Measurements from ENCODE around the gene FNDC1.

The FNDC1 gene

GRCh38 chr6:159309723-159310122 is 140.5 kb downstream of the FNDC1 start:
- Histone ChIP-seq H2AFZ (ENCODE audit: low read length) (no peak overlapping the region), H3K4me3 (ENCODE audit: low read depth, low read length, poor library complexity, severe bottlenecking) (no peak overlapping the region), H3K4me2 (ENCODE audit: low read length) (no peak overlapping the region), H3K9me3 (ENCODE audit: low read length) (no peaks in the 10 kb centered on the region), H4K20me1 (ENCODE audit: insufficient read depth, low read length) (no peaks in the 10 kb centered on the region), H3K9me2 (ENCODE audit: low read depth, low read length) (no peaks in the 10 kb centered on the region), H3K36me3 (ENCODE audit: insufficient read depth, low read length) (no peaks in the 10 kb centered on the region), H3K4me1 (ENCODE audit: insufficient read depth, low read length, severe bottlenecking) (no peaks in the 10 kb centered on the region), H3F3A (ENCODE audit: insufficient read depth, low read length) (no peaks in the 10 kb centered on the region), H3K79me2 (ENCODE audit: insufficient read depth, low read length) (no peaks in the 10 kb centered on the region), H3K27me3 (ENCODE audit: insufficient read depth, low read length) (no peaks in the 10 kb centered on the region), H3K27ac (ENCODE audit: low read depth, low read length, poor library complexity, severe bottlenecking) (no peak overlapping the region), H3K9ac (ENCODE audit: low read length) (no peak overlapping the region)
- no peak for TF ChIP-seq EZH2 (IDR thresholded peaks at IDR 0.05; ENCODE audit: borderline replicate concordance, low read length)
- TF ChIP-seq, protein P1, sequence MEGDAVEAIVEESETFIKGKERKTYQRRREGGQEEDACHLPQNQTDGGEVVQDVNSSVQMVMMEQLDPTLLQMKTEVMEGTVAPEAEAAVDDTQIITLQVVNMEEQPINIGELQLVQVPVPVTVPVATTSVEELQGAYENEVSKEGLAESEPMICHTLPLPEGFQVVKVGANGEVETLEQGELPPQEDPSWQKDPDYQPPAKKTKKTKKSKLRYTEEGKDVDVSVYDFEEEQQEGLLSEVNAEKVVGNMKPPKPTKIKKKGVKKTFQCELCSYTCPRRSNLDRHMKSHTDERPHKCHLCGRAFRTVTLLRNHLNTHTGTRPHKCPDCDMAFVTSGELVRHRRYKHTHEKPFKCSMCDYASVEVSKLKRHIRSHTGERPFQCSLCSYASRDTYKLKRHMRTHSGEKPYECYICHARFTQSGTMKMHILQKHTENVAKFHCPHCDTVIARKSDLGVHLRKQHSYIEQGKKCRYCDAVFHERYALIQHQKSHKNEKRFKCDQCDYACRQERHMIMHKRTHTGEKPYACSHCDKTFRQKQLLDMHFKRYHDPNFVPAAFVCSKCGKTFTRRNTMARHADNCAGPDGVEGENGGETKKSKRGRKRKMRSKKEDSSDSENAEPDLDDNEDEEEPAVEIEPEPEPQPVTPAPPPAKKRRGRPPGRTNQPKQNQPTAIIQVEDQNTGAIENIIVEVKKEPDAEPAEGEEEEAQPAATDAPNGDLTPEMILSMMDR (IDR thresholded peaks at IDR 0.05; ENCODE audit: low read length): no peak

DNA sequence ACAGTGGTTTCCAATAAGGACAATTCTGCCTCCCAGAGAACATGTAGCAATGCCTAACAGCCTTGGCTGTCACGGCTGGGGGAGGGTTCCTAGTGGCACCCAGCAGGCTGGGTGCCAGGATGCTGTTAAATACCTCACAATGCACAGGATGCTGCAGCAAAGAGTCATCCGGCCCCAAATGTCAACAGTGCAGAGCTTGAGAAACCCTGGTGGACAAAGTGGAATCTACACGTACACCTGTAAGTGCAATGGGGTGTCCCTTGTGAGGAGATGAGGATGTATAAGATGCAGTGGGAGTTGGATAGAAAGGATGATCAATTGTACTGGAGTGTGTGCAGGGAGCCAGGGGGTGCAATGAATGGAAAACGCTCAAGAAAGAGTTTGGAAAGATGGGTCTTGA is 142.4 kb downstream of the FNDC1 start:
- no peaks in the 10 kb centered on the region for H3K27me3 ChIP-seq (ENCODE audit: insufficient read depth, low read length)
- no peak overlapping the region for H3K27ac ChIP-seq (ENCODE audit: low read depth, low read length, poor library complexity, severe bottlenecking)
- no peaks in the 10 kb centered on the region for H3K9me2 ChIP-seq (ENCODE audit: low read depth, low read length)
- H4K20me1 ChIP-seq (ENCODE audit: insufficient read depth, low read length): no peaks in the 10 kb centered on the region
- H3K4me3 ChIP-seq (ENCODE audit: low read depth, low read length, poor library complexity, severe bottlenecking): no peak overlapping the region
- no peaks in the 10 kb centered on the region for H3K79me2 ChIP-seq (ENCODE audit: insufficient read depth, low read length)
- H3K9me3 ChIP-seq (ENCODE audit: low read length): no peaks in the 10 kb centered on the region
- H3F3A ChIP-seq (ENCODE audit: insufficient read depth, low read length): no peaks in the 10 kb centered on the region
- TF ChIP-seq EZH2 (IDR thresholded peaks at IDR 0.05; ENCODE audit: borderline replicate concordance, low read length): no peak
- TF ChIP-seq, protein P1 (IDR thresholded peaks at IDR 0.05; ENCODE audit: low read length): peak; percentile 14; the same call in 1 of the 2 replicates
- H2AFZ ChIP-seq (ENCODE audit: low read length): no peak overlapping the region
- no peaks in the 10 kb centered on the region for H3K4me1 ChIP-seq (ENCODE audit: insufficient read depth, low read length, severe bottlenecking)
- no peaks in the 10 kb centered on the region for H3K36me3 ChIP-seq (ENCODE audit: insufficient read depth, low read length)
- H3K9ac ChIP-seq (ENCODE audit: low read length): no peak overlapping the region
- no peak overlapping the region for H3K4me2 ChIP-seq (ENCODE audit: low read length)

GRCh38 chr6:159312206-159312605 is 143.0 kb downstream of the FNDC1 start:
- H3K27ac ChIP-seq (ENCODE audit: low read depth, low read length, poor library complexity, severe bottlenecking): no peak overlapping the region
- no peaks in the 10 kb centered on the region for H3F3A ChIP-seq (ENCODE audit: insufficient read depth, low read length)
- no peaks in the 10 kb centered on the region for H3K9me2 ChIP-seq (ENCODE audit: low read depth, low read length)
- H3K9me3 ChIP-seq (ENCODE audit: low read length): no peaks in the 10 kb centered on the region
- no peak overlapping the region for H3K4me3 ChIP-seq (ENCODE audit: low read depth, low read length, poor library complexity, severe bottlenecking)
- no peaks in the 10 kb centered on the region for H3K36me3 ChIP-seq (ENCODE audit: insufficient read depth, low read length)
- no peak overlapping the region for H2AFZ ChIP-seq (ENCODE audit: low read length)
- H3K79me2 ChIP-seq (ENCODE audit: insufficient read depth, low read length): no peaks in the 10 kb centered on the region
- no peaks in the 10 kb centered on the region for H3K4me1 ChIP-seq (ENCODE audit: insufficient read depth, low read length, severe bottlenecking)
- TF ChIP-seq, protein P1 (IDR thresholded peaks at IDR 0.05; ENCODE audit: low read length): no peak
- TF ChIP-seq EZH2 (IDR thresholded peaks at IDR 0.05; ENCODE audit: borderline replicate concordance, low read length): no peak
- H4K20me1 ChIP-seq (ENCODE audit: insufficient read depth, low read length): no peaks in the 10 kb centered on the region
- H3K9ac ChIP-seq (ENCODE audit: low read length): no peak overlapping the region
- H3K27me3 ChIP-seq (ENCODE audit: insufficient read depth, low read length): no peaks in the 10 kb centered on the region
- no peak overlapping the region for H3K4me2 ChIP-seq (ENCODE audit: low read length)
